ENCODE data around the gene ADNP. TPM values are rescaled to one million over a fixed set of nuclear protein-coding genes. Genes with fewer than 3 reads are reported as not detected.

Gene ADNP
- polyA plus RNA-seq, 3 donors = 1.4 to 16.6 (median 3.3) TPM

DNA sequence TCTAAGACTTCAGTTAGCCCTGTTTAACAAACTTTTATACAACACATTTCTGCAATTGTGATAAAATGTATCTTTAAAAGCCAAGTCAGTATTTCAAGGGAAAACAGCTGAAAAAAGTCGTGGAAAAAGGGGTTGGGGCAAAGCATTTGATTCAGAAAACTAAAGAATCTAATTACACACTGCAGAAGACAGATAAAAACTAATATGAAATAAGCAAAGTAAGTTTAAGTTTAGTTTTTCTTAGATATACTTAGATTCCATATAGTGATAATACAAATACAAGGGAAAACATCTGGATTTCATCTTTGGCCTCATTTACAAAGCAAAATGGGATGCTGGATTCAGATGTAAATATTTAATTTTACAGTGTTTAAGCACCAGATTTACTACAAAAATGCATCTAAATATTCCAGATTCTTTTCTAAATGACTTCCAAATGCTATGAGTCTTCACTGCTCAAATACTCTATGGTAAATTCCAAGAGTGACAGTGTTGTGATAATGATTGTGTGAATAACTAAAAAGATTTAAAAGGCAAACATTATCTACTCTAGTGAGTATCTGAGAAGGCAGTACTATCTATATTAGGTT lies 1.5 kb upstream of the ADNP start:
- no peak overlapping the region for H2AFZ ChIP-seq (ENCODE audit: insufficient read depth, low read depth, low read length, poor library complexity, severe bottlenecking)
- H3K9ac ChIP-seq (ENCODE audit: insufficient read depth, low read length, poor library complexity, severe bottlenecking) = no peak overlapping the region
- no peak overlapping the region for H3K4me3 Mint-ChIP-seq
- H3K4me1 ChIP-seq (ENCODE audit: control insufficient read depth in 1 of 2, insufficient read depth in 2 of 2, low read length in 2 of 2) = peaks cover 23 to 30% of the 10 kb centered on the region in 2 donors
- H3K9me3 Mint-ChIP-seq = no peaks in the 10 kb centered on the region
- no CpG with 5 or more reads among the region's 1 CpG for WGBS (ENCODE audit: insufficient coverage)
- no peak overlapping the region for H3K27ac ChIP-seq (ENCODE audit: low read depth in 1 of 2, low read length in 2 of 2)
- H3K27me3 Mint-ChIP-seq (ENCODE audit: low read depth in 3 of 3) = no peaks in the 10 kb centered on the region
- no peaks in the 10 kb centered on the region for H3K27me3 ChIP-seq (ENCODE audit: control insufficient read depth in 2 of 2, insufficient read depth in 2 of 2, low read length in 2 of 2)
- H3K79me2 ChIP-seq (ENCODE audit: insufficient read depth, low read length) = peaks cover 28% of the 10 kb centered on the region
- peaks cover 29% of the 10 kb centered on the region for H3K4me1 Mint-ChIP-seq
- TF ChIP-seq CTCF (IDR thresholded peaks at IDR 0.05) = no peak
- no peaks in the 10 kb centered on the region for H3K9me3 ChIP-seq (replicated peaks in 1 of 2; ENCODE audit: control insufficient read depth in 1 of 2, insufficient read depth in 1 of 2, low read length in 2 of 2)
- no peak overlapping the region for H3K4me2 ChIP-seq (replicated peaks; ENCODE audit: extremely low read depth, low read length, poor library complexity, severe bottlenecking)
- intact Hi-C loops (cut with micrococcal nuclease) = loop anchor here in 1 of 2 donors (10.0 kb wide), 1 partner anchor 138 kb away; the partner anchor contains the start of gene BCAS4
- peaks cover 21% of the 10 kb centered on the region for H4K20me1 ChIP-seq (ENCODE audit: insufficient read depth, low read length)
- H3K36me3 ChIP-seq (replicated peaks in 1 of 2; ENCODE audit: control insufficient read depth in 1 of 2, insufficient read depth in 2 of 2, low read length in 2 of 2) = peaks cover 40 to 59% of the 10 kb centered on the region in 2 donors
- DNase-seq = no peak
- no peak overlapping the region for H3K4me3 ChIP-seq (replicated peaks in 1 of 3; ENCODE audit: low read depth in 2 of 3, low read length in 3 of 3)
- H3K27ac Mint-ChIP-seq = no peak overlapping the region
- H3K36me3 Mint-ChIP-seq = peaks cover 36 to 51% of the 10 kb centered on the region in 2 donors

GRCh38 chr20:50932016-50932485 lies 814 bp upstream of the ADNP start:
- Histone ChIP-seq H3K9me3 (replicated peaks in 1 of 2; ENCODE audit: control insufficient read depth in 1 of 2, insufficient read depth in 1 of 2, low read length in 2 of 2) (no peaks in the 10 kb centered on the region), H2AFZ (ENCODE audit: insufficient read depth, low read depth, low read length, poor library complexity, severe bottlenecking) (peak overlapping the region; percentile 81), H3K27ac (ENCODE audit: low read depth in 1 of 2, low read length in 2 of 2) (peak overlapping the region; percentile 96 to 98), H4K20me1 (ENCODE audit: insufficient read depth, low read length) (peaks cover 27% of the 10 kb centered on the region), H3K4me3 (replicated peaks in 1 of 3; ENCODE audit: low read depth in 2 of 3, low read length in 3 of 3) (peak overlapping the region; percentile 41 to 76 (median 64)), H3K4me1 (ENCODE audit: control insufficient read depth in 1 of 2, insufficient read depth in 2 of 2, low read length in 2 of 2) (peaks cover 23 to 37% of the 10 kb centered on the region in 2 donors), H3K4me2 (replicated peaks; ENCODE audit: extremely low read depth, low read length, poor library complexity, severe bottlenecking) (peak overlapping the region; percentile 74), H3K27me3 (ENCODE audit: control insufficient read depth in 2 of 2, insufficient read depth in 2 of 2, low read length in 2 of 2) (no peaks in the 10 kb centered on the region), H3K9ac (ENCODE audit: insufficient read depth, low read length, poor library complexity, severe bottlenecking) (peak overlapping the region; percentile 94), H3K79me2 (ENCODE audit: insufficient read depth, low read length) (peaks cover 35% of the 10 kb centered on the region), H3K36me3 (replicated peaks in 1 of 2; ENCODE audit: control insufficient read depth in 1 of 2, insufficient read depth in 2 of 2, low read length in 2 of 2) (peaks cover 34 to 56% of the 10 kb centered on the region in 2 donors)
- H3K9me3 Mint-ChIP-seq = no peaks in the 10 kb centered on the region
- intact Hi-C loops (cut with micrococcal nuclease) = loop anchor here in 1 of 2 donors (10.0 kb wide), 1 partner anchor 137 kb away; the partner anchor contains the start of gene BCAS4
- peak overlapping the region; percentile 70 to 75 for H3K4me3 Mint-ChIP-seq
- H3K27ac Mint-ChIP-seq = peak overlapping the region; percentile 31 to 98 (median 82)
- WGBS (ENCODE audit: insufficient coverage) = 13% methylated on average over 2 of the region's 6 CpGs
- no peak for DNase-seq
- TF ChIP-seq CTCF (IDR thresholded peaks at IDR 0.05) = no peak
- H3K4me1 Mint-ChIP-seq = peaks cover 34% of the 10 kb centered on the region
- peaks cover 38 to 52% of the 10 kb centered on the region in 2 donors for H3K36me3 Mint-ChIP-seq
- H3K27me3 Mint-ChIP-seq (ENCODE audit: low read depth in 3 of 3) = no peaks in the 10 kb centered on the region
